NCI-H146 treated with DMSO at 0.1 percent for 48 hours (cell line): Measurements from ENCODE around the gene BMF.
"Not testable (repeated sequence)": the region's sequence is repeated elsewhere in the genome, so short reads cannot be mapped to it uniquely, and the experiment has no call there.

Experiments used
- DNase-seq: peaks from one replicate; lab custom pipeline; 2025; ENCODE audit not compliant: unreplicated experiment; lab: John Stamatoyannopoulos, UW

The BMF gene

GRCh38 chr15:40088929-40089755 lies 19.5 kb downstream of the BMF start:
- DNase-seq, result no peak

DNA sequence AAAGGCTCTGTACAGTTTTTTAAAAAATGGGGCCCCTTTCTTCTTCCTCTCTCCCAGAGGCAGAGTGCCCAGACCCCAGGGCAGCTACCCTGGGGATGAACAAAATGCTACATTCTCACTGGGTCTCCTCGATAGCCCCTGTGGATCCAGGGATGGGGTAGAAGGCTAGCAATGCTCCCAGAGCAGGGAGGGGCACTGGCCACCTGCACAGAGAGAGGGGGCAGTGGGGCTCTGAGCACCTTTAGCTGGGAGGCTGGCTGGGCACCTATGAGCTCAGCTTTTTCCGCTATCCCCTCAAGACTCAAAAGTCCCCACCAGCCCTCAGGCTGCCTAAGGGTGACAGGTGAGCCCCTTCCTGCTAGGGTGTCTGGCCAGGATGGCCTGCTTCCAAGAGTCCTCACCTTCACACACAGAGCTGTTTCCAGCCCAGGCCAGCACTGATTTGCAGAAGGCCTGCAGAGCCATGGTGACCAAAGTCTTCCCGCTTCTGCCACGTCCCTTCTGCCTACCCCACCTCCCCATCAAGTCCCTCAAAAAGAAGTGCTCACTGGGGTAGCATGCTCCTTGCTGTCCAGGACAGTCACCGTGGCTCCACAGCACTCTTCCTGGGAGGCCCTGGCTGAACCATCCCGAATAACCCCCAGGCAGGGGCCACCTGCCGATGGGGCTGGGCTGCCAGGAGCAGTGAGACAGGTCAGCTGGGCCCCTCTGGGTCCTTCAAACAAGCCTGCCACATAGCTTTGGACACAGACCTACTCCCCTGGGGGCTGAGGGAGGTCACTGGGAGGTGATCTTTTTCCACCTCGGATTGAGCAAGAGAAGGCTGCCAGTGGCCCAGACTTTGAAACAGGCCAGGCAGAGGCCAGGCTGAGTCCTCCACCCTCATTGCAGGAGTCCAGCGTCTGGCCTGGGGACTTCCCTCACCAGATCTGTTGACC lies 20.4 kb downstream of the BMF start:
- DNase-seq, result no peak

DNA sequence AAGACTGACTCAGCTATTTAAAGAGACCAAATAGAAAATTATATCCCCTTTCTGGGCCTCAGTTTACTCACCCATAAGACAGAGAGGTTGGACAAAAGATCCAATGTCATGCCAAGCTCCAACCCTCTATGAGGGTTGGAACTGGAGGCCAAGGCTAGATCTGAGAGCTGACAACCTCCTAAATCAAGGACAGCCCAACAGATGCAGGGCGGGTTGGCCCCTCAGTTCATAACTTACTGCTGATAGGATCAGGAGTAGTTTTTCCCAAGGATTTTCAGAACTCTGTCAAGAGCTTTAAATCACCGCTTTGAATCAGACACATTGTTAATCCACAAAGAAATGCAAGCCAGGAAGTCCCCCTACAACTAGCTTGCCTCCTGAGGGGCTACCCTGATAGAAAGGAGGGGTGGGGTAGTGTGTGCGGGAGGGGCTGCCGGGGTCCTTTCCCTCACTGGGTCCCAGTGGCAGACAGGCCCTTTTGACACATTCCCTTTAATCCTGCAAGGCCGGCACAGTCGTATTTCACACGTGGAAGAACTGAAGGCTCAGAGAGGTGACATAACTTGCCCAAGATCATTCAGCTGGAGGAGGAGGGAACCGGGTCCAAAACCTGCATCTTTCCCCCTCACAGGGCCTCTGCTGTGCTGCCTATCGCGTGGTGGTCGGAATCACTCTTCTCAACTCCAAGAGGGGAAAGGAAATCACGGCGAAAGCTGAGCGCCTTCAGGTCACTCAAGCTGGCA lies 21.4 kb downstream of the BMF start:
- DNase-seq, result no peak

GRCh38 chr15:40085266-40085665 lies 23.4 kb downstream of the BMF start:
- no peak for DNase-seq

DNA sequence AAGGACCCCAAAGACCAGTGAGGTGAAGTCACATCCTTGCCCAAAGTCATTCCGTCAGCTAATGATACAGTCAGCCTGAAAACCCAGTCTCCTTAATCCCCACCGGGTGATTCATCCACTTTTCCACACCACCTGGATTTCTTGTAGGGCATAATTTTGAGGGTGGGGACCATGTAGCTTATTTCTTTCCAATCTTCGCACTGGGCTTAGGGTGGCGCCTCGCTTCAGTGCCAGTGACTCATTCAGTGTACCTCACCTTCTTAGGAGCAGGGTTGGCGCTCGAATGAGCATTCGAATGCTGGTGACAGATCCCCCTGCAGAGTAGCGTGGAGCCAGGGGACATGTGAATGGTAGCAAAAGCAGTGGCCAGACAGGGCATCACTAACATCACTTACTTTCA lies 24.0 kb downstream of the BMF start:
- DNase-seq, result no peak

DNA sequence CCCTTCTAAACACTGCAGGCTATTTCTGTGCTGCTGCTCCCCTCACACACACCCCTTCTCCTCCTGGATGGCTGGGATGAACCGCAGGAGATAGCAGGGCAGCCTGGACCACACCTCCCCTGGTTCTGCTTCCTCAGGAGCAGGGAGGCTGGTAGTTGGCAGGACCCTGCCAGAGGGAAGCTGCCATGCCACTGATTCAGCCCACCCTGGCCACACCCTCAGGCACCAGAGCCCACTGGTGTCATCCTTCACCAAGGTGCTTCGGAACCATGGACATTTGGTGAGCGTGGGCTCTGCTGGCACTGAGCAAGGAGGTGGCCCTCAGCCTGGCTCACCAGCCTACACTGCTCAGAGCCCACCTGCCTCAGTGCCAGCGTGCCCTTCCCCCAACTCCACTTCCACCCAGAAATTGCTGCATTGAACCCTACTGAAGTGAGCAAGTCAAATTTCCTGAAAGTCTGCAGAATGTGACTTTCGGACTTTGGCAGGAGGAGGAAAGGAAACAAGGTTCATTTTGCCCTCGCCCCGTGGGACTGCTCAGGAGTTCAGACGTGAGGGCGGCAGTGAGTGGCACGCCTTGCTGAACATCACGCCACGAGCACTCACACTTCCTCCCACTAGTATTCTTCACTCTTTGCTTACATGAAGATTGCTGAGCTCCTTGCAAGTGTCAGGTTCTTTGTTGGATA lies 26.3 kb downstream of the BMF start:
- no peak for DNase-seq

DNA sequence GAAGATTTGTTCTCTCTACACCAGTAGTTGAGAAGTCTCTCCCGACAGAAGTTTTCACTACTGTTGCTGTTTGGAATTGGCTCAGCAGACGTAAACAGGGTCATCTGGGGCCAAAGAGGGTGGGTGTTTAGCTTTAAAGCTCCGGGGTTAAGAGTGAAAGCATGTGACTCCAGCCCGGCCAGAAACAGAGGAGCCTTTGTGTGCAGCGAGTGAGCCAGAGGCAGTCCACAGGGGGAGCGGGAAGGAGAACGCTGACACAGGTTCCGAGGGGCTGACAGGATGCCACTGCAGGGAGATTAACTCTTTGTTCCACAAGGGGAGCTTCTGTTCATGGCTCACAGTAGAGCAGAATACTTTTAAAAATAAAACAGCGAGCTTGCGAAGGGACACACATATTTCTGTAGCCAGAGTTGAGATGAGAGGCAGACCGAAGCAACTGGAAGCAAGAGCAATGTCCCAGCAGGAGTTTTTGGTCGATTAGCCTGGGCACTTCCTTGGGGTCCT lies 26.9 kb downstream of the BMF start:
- DNase-seq, result no peak

GRCh38 chr15:40080847-40081246 lies 27.8 kb downstream of the BMF start:
- no peak for DNase-seq

DNA sequence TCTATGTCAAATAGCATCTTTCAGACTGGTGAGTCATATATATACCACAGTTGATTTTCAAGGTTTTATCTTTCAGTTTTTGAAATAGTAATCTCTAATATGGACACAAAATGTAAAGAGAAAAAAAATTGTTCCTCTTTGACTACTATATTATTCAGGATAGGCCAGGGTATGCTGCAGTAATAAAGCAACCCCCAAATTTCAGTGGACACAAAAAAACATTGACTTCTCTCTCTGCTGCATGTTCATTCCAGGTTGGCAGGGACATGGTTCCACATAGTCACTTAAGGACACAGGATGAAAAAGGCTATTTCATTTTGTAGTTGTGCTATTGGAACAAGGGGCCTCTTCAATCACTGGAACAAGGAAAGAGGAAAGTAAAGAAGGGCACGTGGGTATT lies 28.6 kb downstream of the BMF start:
- no peak for DNase-seq

GRCh38 chr15:40079456-40079855 lies 29.2 kb downstream of the BMF start:
- no peak for DNase-seq

- DNase-seq, result no peak
Observed at GRCh38 chr15:40075298-40076044, 33.2 kb downstream of the BMF start.

DNA sequence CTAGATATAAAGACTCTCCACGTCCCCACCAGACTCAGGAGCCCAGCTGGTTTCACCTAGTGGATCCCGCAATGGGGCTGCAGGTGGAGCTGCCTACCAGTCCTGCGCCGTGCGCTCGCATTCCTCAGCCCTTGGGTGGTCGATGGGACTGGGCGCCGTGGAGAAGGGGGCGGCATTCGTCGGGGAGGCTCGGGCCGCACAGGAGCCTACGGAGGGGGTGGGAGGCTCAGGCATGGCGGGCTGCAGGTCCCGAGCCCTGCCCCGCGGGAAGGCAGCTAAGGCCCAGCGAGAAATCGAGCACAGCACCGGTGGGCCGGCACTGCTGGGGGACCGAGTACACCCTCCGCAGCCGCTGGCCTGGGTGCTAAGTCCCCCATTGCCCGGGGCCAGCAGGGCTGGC lies 34.0 kb downstream of the BMF start:
- DNase-seq, result not testable (repeated sequence)

DNA sequence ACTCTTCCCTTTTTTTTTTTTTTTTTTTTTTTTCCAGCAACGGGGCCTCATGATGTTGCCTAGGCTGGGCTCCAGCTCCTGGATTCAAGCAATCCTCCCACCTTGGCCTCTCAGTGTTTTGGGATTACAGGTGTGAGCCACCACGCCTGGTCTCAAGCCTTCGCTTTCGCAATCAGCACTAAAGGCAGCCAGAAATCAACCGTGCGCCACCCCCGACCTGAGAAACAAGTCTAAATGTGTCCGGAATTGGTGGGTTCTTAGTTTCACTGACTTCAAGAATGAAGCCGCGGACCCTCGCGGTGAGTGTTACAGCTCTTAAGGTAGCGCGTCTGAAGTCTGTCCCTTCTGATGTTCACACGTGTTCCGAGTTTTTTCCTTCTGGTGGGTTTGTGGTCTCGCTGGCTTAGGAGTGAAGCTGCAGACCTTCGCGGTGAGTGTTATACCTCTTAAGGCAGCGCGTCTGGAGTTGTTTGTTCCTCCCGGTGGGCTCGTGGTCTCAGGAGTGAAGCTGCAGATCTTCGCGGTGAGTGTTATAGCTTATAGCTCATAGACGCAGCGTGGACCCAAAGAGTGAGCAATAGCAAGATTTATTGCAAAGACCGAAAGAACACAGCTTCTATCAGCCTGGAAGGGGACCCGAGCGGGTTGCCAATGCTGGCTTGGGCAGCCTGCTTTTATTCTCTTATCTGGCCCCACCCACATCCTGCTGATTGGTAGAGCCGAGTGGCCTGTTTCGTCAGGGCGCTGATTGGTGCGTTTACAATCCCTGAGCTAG lies 34.8 kb downstream of the BMF start:
- DNase-seq, result not testable (repeated sequence)

GRCh38 chr15:40072216-40072990 lies 36.3 kb downstream of the BMF start:
- no peak for DNase-seq

DNA sequence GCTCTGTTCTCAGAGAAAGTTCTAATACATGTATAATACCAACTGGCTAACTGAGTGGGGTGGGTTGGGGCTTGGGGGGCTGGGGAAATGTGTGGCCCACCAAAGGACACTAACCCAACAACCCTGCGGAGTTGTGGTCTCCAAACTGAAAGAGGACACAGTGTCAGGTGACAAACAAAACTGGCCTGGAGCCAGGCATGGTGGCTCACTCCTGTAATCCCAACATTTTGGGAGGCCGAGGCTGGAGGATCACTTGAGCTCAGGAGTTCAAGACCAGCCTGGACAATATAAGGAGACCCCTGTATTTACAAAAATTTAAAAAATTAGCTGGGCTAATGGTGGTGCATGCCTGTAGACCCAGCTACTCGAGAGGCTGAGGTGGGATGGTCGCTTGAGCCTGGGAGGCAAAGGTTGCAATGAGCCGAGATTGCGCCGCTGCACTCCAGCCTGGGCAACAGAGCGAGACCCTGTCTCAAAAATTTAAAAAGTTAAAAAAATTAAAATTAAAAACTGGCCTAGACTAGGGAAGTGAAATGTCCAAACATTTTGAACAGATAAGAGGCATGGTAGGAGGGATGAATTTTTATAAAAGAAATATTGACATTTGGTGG lies 38.0 kb downstream of the BMF start:
- no peak for DNase-seq

DNA sequence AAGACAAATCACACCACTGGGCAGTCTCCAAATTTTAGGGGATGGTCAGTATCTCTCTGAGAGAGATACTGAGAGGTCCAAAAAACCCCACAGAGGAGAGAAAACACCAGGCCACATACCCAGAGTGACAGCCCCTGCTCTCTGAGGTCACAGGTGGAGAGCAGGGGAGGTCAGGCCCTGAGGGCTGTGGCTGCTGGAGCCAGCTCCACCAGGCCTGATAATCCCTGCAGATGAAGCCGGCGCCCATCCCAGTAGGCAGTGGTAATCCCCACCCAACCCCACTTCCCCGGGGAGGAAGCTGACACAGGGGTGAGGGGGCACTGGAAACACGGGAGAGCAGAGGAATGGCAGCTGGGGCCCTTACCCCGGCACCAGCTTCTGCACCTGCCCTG lies 38.5 kb downstream of the BMF start:
- no peak for DNase-seq

DNA sequence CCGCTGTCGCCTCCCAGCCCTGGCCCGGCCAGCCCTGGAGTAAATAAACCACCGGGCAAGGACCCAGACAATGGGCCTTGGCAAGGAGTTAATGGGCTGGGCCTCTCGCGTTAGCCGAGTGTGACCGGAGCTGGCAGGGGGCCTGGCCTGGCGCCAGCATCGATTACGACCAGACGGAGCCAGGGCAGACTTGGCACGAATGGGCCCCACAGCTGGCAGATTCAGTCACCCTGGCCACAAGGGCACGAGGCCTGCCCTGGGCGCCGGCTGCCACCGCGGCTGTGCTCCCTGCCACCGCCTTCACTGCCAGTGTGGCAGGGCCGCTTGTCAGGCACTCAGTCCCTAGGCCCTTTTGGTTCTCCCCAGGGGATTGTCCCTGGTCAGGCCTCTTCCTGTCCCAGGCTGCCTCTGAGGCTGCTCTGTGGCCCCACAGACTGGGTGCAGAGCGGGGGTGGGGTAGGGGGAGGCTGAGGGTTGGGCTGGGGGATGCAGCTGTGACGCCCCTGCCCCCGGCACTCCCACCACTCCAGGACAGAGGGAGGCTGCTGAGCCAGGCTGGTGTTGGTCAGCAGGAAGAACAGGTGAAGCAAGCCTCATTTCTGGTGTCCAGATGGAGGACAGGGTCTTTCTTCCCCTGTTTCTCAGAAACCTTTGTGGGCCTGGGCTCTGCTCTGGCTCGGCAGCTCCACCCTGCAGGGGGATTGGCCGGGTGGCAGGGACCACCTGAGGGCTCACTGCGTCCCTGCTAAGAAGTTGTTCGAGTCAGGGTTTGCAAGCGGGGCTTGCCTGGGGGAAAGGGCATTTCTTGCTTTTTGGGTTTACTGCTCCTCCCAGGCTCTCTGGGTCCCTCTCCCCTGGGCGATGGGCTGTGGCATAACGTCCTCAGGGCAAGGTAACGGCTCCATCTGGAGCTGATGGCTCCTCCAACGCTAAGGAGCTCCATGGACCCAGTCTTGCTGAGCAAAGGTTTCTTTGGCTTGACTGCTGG lies 39.2 kb downstream of the BMF start:
- DNase-seq, result peak; percentile 80
